Measurements from ENCODE around the gene ZNF485.

DNA sequence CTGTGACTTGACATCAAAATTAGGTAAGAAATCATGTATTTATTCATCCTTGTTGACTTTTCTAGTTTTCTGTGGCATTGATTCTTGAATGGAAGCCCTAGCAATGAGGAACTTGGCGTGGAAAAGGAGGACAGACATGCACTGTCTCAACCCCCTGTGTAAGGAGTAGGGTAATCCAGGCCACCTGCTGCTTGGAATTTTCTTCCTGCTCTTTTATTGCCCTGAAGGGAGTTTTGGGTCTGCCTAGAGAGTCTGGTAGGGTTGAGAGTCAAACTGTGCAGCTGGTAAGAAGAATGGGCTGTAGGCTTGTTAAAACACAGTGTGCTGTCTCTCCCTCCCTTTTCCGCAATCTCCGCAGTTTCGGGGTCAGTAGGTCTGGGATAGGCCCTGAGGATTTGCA, 22.7 kb downstream of the ZNF485 start:
- TF ChIP-seq, protein P1, sequence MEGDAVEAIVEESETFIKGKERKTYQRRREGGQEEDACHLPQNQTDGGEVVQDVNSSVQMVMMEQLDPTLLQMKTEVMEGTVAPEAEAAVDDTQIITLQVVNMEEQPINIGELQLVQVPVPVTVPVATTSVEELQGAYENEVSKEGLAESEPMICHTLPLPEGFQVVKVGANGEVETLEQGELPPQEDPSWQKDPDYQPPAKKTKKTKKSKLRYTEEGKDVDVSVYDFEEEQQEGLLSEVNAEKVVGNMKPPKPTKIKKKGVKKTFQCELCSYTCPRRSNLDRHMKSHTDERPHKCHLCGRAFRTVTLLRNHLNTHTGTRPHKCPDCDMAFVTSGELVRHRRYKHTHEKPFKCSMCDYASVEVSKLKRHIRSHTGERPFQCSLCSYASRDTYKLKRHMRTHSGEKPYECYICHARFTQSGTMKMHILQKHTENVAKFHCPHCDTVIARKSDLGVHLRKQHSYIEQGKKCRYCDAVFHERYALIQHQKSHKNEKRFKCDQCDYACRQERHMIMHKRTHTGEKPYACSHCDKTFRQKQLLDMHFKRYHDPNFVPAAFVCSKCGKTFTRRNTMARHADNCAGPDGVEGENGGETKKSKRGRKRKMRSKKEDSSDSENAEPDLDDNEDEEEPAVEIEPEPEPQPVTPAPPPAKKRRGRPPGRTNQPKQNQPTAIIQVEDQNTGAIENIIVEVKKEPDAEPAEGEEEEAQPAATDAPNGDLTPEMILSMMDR (IDR thresholded peaks at IDR 0.05), result no peak
- TF ChIP-seq POLR2A (IDR thresholded peaks at IDR 0.05), result no peak
